HG02884 (cell line): ENCODE data around the gene ALOX15B.

Experiments
- ATAC-seq: cut with Tn5 transposase; IDR thresholded peaks from one replicate; pipeline ENCODE4 v1.9.1; 2021; ENCODE audit warnings: mild to moderate bottlenecking, moderate library complexity; ENCODE audit not compliant: unreplicated experiment

ALOX15B gene

GRCh38 chr17:8038954-8039610, at the start of gene ALOX15B:
Gene ALOX15B, plus strand, starts transcription at chr17:8039059. Its CDS starts 97 bp downstream, at chr17:8039156.
- no peak for ATAC-seq

GRCh38 chr17:7989781-7990655, 48.8 kb upstream of the ALOX15B start:
- ATAC-seq, result no peak

GRCh38 chr17:7992516-7992915, 46.3 kb upstream of the ALOX15B start:
- no peak for ATAC-seq

GRCh38 chr17:7992924-7993323, 45.9 kb upstream of the ALOX15B start:
- no peak for ATAC-seq

GRCh38 chr17:7993972-7994589, 44.8 kb upstream of the ALOX15B start:
- no peak for ATAC-seq

- ATAC-seq, result no peak
These were observed 43.1 kb upstream of the ALOX15B start for GRCh38 chr17:7995724-7996123.

GRCh38 chr17:7997186-7997585, 41.7 kb upstream of the ALOX15B start:
- no peak for ATAC-seq

GRCh38 chr17:8001976-8002720, 36.7 kb upstream of the ALOX15B start, which contains the start of gene GUCY2D:
Gene GUCY2D, plus strand, starts transcription at chr17:8002615. Its CDS starts 433 bp downstream, at chr17:8003048.
- no peak for ATAC-seq

- ATAC-seq, result no peak
These were observed 35.9 kb upstream of the ALOX15B start for GRCh38 chr17:8002721-8003593.

- no peak for ATAC-seq
These were observed 35.2 kb upstream of the ALOX15B start for GRCh38 chr17:8003594-8004181.

GRCh38 chr17:8004899-8005298, 34.0 kb upstream of the ALOX15B start:
- ATAC-seq, result no peak

GRCh38 chr17:8005357-8005756, 33.5 kb upstream of the ALOX15B start:
- no peak for ATAC-seq

- no peak for ATAC-seq
These were observed 32.7 kb upstream of the ALOX15B start for GRCh38 chr17:8005967-8006730.

GRCh38 chr17:8006836-8007680, 31.8 kb upstream of the ALOX15B start:
- no peak for ATAC-seq

GRCh38 chr17:8007836-8008235, 31.0 kb upstream of the ALOX15B start:
- ATAC-seq, result no peak

- no peak for ATAC-seq
These were observed 26.7 kb upstream of the ALOX15B start for GRCh38 chr17:8012045-8012580.

GRCh38 chr17:8012996-8013640, 25.7 kb upstream of the ALOX15B start:
- ATAC-seq, result no peak
